Keratinocyte (primary cell): ENCODE results near the gene TMEM200B. TPM values are rescaled to one million over a fixed set of nuclear protein-coding genes. Genes with fewer than 3 reads are reported as not detected.

Experiments
- DNase-seq: peaks from one replicate; pipeline ENCODE4 v3.0.0-alpha.2; 2011; ENCODE audit warnings: low read depth, missing footprints, low spot score
- FAIRE-seq: peaks from 2 replicates; lab custom pipeline; 2011; peaks lifted over from hg19 to GRCh38; lab: Jason Lieb, UNC
- H2AFZ ChIP-seq: 2 replicates; pipeline ENCODE4 v1.6.0; 2012; ENCODE audit warnings: low read length, control low read depth, inconsistent platforms; ENCODE audit not compliant: control insufficient read depth
- H3K27ac ChIP-seq: 2 replicates; pipeline ENCODE4 v1.5.1; 2011; ENCODE audit warnings: low read length; ENCODE audit not compliant: control insufficient read depth, insufficient read depth
- H3K27me3 ChIP-seq: 3 replicates; pipeline ENCODE4 v1.6.0; 2011; ENCODE audit warnings: low read length; ENCODE audit not compliant: control insufficient read depth, insufficient read depth; ENCODE audit errors: extremely low read depth
- H3K36me3 ChIP-seq, 2 experiments: 2 replicates in 1 of 2; 3 replicates in 1 of 2; pipeline ENCODE4 v1.5.1; 2011; ENCODE audit warnings: low read length in 2 of 2, mild to moderate bottlenecking in 1 of 2; ENCODE audit not compliant: control insufficient read depth in 2 of 2, insufficient read depth in 2 of 2; ENCODE audit errors: extremely low read depth in 1 of 2
- H3K4me1 ChIP-seq: 3 replicates; pipeline ENCODE4 v1.5.1; 2011; ENCODE audit warnings: low read length; ENCODE audit not compliant: control insufficient read depth, insufficient read depth; ENCODE audit errors: extremely low read depth
- H3K4me2 ChIP-seq: 3 replicates; pipeline ENCODE4 v1.6.0; 2011; ENCODE audit warnings: low read depth, low read length; ENCODE audit not compliant: control insufficient read depth, insufficient read depth; ENCODE audit errors: extremely low read depth
- H3K4me3 ChIP-seq, 3 experiments: fragments of 200-600 bp in 1 of 3; sonication (generic) in 1 of 3; 2 replicates in 2 of 3; 3 replicates in 1 of 3; pipeline ENCODE4 v1.5.1; 2011 to 2016; ENCODE audit warnings: low read length in 3 of 3, mild to moderate bottlenecking in 3 of 3, control low read depth in 2 of 3, inconsistent platforms in 1 of 3, low read depth in 1 of 3, mixed read lengths in 1 of 3, mixed run types in 1 of 3, moderate library complexity in 1 of 3; ENCODE audit not compliant: control insufficient read depth in 2 of 3, insufficient read depth in 2 of 3; ENCODE audit errors: extremely low read depth in 1 of 3
- H3K79me2 ChIP-seq: 2 replicates; pipeline ENCODE4 v1.6.0; 2012; ENCODE audit warnings: low read length; ENCODE audit not compliant: control insufficient read depth, insufficient read depth
- H3K9ac ChIP-seq: 3 replicates; pipeline ENCODE4 v1.6.0; 2011; ENCODE audit warnings: low read length; ENCODE audit not compliant: control insufficient read depth, insufficient read depth; ENCODE audit errors: extremely low read depth
- H3K9me1 ChIP-seq: 3 replicates; pipeline ENCODE4 v1.6.0; 2011; ENCODE audit warnings: low read length; ENCODE audit not compliant: control insufficient read depth, insufficient read depth; ENCODE audit errors: extremely low read depth
- H3K9me3 ChIP-seq: 2 replicates; pipeline ENCODE4 v1.5.1; 2012; ENCODE audit warnings: low read depth, low read length; ENCODE audit not compliant: control insufficient read depth
- H4K20me1 ChIP-seq: 3 replicates; pipeline ENCODE4 v1.6.0; 2011; ENCODE audit warnings: low read length; ENCODE audit not compliant: control insufficient read depth, insufficient read depth; ENCODE audit errors: extremely low read depth
- CTCF ChIP-seq, 3 experiments: IDR thresholded peaks in 1 of 3; conservative IDR thresholded peaks in 1 of 3; optimal IDR thresholded peaks in 1 of 3; 2 replicates in 2 of 3; 3 replicates in 1 of 3; pipeline versions ENCODE3 to v1.5.1; 2011; ENCODE audit warnings: low read length in 3 of 3, mild to moderate bottlenecking in 3 of 3, moderate library complexity in 2 of 3, control low read depth in 1 of 3, inconsistent platforms in 1 of 3; ENCODE audit not compliant: insufficient read depth in 2 of 3; ENCODE audit errors: extremely low read depth in 1 of 3
- EZH2 ChIP-seq: IDR thresholded peaks from one replicate; pipeline ENCODE4 v1.6.1; 2012; ENCODE audit warnings: inconsistent platforms, mild to moderate bottlenecking, low read length, moderate library complexity
- dilution Hi-C: fragments of 300-500 bp; cut with MboI; formaldehyde crosslinking; loops from one replicate; pipeline ENCODE4 v1.7.0; 2020; ENCODE audit warnings: low sequenced_read_pairs; ENCODE audit not compliant: extremely low pct_ligation_motif_present
- polyA plus RNA-seq, 5 experiments: library from polyadenylated mRNA; depleted of rRNA in 3 of 5; stranded (reverse) in 3 of 5; stranded (forward) in 1 of 5; unstranded in 1 of 5; fragments of >200 nt; gene quantifications; 1 replicate in 1 of 5; 2 replicates in 3 of 5; 3 replicates in 1 of 5; pipeline versions ENCODE4 v1.2.1 to v1.2.3, GENCODE V29; 2011 to 2012; ENCODE audit warnings: missing spikeins in 2 of 5, low read depth in 1 of 5, low replicate concordance in 1 of 5

Gene TMEM200B
- polyA plus RNA-seq, 1 donor (not counting 4 experiments of a cell fraction or from before 2014, with no cell fraction given) = 0.59 TPM

- dilution Hi-C loops = no loop called here
- Histone ChIP-seq H3K36me3 (no peaks in the 10 kb centered on the region), H3K9ac (no peak overlapping the region), H2AFZ (no peak overlapping the region), H3K79me2 (no peaks in the 10 kb centered on the region), H3K4me1 (no peaks in the 10 kb centered on the region), H3K9me1 (no peaks in the 10 kb centered on the region), H3K4me3 (no peak overlapping the region), H3K9me3 (no peaks in the 10 kb centered on the region), H3K4me2 (no peak overlapping the region), H3K27me3 (no peaks in the 10 kb centered on the region), H4K20me1 (no peaks in the 10 kb centered on the region), H3K27ac (no peak overlapping the region)
- FAIRE-seq (no peak), DNase-seq (no peak)
- TF ChIP-seq EZH2 = no peak
- no peak for TF ChIP-seq CTCF (optimal IDR thresholded peaks at IDR 0.05 in 1 of 3, IDR thresholded peaks at IDR 0.05 in 1 of 3, conservative IDR thresholded peaks at IDR 0.05 in 1 of 3; ENCODE audit: extremely low read depth in 1 of 3, insufficient read depth in 2 of 3, low read length in 3 of 3)
These were observed 32.6 kb downstream of the TMEM200B start for GRCh38 chr1:29090937-29091618.

- Histone ChIP-seq H3K27me3 (no peaks in the 10 kb centered on the region), H3K4me3 (no peak overlapping the region), H3K4me2 (no peak overlapping the region), H3K27ac (no peak overlapping the region), H3K79me2 (no peaks in the 10 kb centered on the region), H3K36me3 (no peaks in the 10 kb centered on the region), H4K20me1 (no peaks in the 10 kb centered on the region), H3K9me3 (no peaks in the 10 kb centered on the region), H3K4me1 (no peaks in the 10 kb centered on the region), H3K9me1 (no peaks in the 10 kb centered on the region), H3K9ac (no peak overlapping the region), H2AFZ (no peak overlapping the region)
- dilution Hi-C loops = no loop called here
- FAIRE-seq (no peak), DNase-seq (no peak)
- TF ChIP-seq EZH2 = no peak
- no peak for TF ChIP-seq CTCF (optimal IDR thresholded peaks at IDR 0.05 in 1 of 3, IDR thresholded peaks at IDR 0.05 in 1 of 3, conservative IDR thresholded peaks at IDR 0.05 in 1 of 3; ENCODE audit: extremely low read depth in 1 of 3, insufficient read depth in 2 of 3, low read length in 3 of 3)
These were observed 39.5 kb downstream of the TMEM200B start for GRCh38 chr1:29084196-29084521.
